HG03097 (cell line): ENCODE measurements around the gene ATP6AP1.
A peak's percentile ranks its signal among the peaks of the same experiment; 100 is the strongest.

Source experiments
- ATAC-seq: cut with Tn5 transposase; IDR thresholded peaks from one replicate; pipeline ENCODE4 v1.9.1; 2021; ENCODE audit not compliant: unreplicated experiment, low FRiP score

ATP6AP1 gene

DNA sequence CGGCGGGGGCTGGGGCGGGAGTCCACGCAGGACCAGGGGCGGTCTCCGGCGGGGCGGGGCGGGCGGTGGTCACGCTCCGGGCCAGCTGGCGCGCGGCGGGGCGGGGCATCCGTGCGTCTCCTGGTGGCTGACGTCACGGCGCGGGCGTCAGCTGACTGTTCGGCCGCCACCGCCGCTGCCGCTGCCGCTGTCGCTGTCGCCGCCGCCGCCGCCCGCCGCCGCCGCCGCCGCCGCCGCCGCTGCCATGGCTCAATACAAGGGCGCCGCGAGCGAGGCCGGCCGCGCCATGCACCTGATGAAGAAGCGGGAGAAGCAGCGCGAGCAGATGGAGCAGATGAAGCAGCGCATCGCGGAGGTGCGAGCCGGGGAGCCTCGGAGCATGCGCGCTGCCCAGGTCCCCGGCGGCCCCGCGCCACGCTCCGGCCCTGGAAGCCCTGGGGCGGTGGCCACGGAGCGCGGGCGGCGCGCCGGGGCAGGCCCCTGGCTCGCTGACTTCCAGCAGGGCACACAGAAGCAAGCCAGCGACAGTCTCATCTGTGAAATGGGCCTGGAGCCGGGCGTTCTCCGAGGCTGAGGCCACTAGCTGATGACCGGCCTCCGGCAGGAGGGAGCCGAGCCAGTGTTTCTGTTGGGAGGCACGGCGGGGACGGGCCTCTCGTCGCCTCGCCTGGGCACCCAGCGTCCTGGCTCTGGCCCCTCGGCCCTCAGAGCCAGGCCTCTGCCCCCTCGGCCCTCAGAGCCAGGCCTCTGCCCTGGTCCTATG, 15.7 kb downstream of the ATP6AP1 start, which contains the start of gene FAM50A:
FAM50A (plus strand) TSS at position 150 of the 763 bp plus-strand sequence; CDS start at position 245, 95 bp downstream.
- ATAC-seq: peak; percentile 56

DNA sequence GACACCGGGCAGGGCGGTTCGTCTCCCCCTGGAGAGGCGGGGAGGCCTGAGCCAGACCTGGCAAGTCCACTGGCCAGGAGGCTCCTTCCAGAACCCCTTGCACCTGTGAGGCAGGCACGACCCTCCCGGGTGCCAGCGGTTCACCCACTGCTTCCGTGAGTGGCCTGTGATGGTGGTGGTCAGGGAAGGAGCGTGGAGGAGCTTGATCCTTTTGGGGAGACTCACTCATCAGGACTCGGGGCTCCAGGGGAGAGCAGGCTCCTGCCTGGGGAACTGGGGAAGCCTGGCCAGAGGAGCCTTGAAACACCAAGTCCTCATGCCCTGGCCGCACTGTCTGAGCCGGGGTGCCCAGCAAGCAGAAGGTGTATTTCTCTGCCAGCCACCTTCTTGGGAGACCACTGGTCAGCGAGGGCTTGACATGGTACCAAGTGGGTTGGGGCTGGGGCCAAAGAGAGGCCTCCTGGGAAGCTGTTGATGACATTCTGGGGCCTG, 16.3 kb downstream of the ATP6AP1 start:
- ATAC-seq: no peak

DNA sequence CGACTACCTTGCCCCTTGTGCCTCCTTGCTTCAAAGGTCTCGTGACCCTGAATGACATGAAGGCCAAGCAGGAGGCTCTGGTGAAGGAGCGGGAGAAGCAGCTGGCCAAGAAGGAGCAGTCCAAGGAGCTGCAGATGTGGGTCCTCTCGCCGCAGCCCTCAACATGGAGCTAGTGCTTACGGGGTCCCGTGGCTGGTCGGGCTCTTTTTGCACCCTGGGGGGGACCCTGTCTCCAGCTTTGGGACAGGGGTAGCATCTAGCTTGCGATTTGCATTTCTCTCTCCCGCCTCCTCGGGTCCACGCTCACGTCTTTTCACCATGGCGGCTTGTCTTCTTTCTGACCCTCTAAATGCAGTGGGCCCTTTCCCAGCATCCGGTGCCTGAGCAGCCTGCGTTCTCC, 17.3 kb downstream of the ATP6AP1 start:
- no peak for ATAC-seq

DNA sequence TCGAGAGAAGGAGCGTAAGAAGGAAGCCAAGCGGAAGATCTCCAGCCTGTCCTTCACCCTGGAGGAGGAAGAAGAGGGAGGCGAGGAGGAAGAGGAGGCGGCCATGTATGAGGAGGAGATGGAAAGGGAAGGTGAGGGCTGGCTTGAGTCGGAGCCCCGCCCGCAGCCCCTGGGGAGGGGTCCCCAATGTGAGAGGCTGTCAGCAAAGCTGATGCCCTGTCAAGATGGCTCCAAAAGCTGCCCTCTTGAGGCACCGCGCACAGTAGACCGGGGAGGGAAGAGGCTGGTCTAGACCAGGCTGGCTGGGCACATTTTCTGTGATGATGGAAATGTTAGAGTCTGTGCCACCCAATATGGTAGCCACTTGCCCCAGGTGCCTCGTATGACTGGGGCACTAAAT, 18.0 kb downstream of the ATP6AP1 start:
- ATAC-seq: no peak

DNA sequence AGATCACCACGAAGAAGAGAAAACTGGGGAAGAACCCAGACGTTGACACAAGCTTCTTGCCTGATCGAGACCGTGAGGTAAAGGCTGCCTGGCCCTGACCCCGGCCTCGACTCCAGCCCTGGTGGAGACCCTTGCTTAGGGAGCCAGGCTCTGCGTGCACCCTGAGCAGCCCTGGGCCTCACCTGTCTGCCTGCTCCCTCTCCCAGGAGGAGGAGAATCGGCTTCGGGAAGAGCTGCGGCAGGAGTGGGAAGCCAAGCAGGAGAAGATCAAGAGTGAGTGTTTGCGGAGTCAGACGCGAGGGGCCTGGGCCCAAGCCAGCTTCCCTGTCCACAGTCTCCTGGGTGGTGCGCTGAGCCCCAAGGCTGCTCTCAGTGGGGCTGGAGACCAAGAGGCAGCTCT, 20.0 kb downstream of the ATP6AP1 start:
- no peak for ATAC-seq

DNA sequence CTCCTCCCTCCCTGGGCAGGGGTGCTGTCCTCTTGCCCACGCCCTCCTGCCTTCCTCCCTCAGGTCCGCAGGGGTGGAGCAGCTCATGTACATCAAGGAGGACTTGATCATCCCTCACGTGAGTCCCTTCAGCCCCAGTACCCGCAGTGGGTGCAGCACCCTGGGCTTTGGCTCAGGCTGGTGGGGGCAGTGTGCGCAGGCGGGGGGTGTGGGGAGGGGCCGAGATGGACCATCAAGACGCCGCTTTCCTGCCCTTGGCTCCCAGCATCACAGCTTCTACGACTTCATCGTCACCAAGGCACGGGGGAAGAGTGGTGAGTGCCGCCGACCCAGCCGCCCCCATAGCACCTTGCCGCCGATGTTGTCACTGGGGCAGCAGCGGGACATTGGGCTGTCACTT, 21.1 kb downstream of the ATP6AP1 start:
- no peak for ATAC-seq

DNA sequence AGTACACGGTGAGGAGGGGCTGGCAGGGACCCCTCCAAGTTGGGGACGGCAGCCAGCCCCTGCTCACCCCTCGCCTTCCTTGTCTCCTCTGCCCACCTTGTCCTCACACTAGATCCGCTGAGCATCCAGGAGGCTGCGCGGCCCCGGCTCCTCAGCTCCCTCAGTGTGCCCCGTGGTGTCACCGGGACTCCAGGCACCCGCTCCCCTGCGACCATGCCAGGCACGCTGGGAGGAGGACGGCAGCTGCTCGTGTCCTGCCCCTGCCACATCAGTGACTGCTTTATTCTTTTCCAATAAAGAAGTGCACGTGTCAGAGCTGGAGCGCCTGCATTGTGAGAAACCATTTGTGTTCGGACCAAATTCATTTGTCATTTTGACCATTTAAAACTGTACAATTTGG, 21.8 kb downstream of the ATP6AP1 start:
- ATAC-seq: no peak

DNA sequence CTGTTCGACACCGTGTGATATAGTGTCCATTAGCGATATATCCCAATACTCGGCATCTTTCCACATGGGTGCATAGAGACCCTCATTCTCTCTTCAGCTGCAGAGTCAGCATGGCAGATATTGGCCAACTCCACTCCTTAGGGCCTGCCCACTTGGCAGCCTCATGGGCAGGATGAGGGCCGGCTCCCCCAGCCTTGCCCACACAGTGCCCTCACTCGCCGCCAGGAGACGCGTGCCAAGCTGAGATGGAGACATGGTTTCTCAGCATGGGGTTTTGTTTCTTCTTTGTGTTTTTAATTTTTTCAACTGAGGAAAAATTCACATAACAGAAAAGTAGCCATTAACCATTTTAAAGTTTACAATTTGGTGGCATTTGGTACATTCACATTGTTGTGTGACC, 24.3 kb downstream of the ATP6AP1 start:
- no peak for ATAC-seq

DNA sequence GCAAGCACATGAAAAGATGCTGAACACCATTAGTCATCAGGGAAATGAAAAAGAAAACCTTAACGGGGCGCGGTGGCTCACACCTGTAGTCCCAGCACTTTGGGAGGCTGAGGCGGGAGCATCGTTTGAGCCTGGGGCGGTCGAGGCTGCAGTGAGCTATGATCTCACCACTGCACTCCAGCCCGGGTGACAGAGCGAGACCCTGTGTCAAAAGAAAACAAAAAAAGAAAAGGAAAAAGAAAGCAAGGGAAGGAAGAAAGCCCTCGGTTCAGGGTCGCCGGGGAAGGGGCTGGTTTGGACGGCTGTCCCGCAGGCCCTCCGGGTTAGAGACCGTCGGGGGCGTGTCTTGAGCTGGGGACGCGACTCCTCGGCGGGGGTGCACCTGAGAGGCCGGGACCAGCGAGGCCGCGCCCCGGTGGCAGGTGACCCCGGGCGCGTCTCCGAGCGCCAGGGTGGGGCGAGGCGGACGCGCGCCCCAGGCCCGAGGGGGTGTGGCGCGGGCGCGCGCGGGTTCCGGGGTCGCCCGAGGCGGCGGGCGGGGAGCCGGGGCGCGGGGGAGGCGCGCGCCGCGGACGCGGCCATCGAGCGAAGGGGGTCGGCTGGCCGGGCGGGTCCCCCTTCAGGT, 29.1 kb downstream of the ATP6AP1 start:
- ATAC-seq: peak; percentile 47

DNA sequence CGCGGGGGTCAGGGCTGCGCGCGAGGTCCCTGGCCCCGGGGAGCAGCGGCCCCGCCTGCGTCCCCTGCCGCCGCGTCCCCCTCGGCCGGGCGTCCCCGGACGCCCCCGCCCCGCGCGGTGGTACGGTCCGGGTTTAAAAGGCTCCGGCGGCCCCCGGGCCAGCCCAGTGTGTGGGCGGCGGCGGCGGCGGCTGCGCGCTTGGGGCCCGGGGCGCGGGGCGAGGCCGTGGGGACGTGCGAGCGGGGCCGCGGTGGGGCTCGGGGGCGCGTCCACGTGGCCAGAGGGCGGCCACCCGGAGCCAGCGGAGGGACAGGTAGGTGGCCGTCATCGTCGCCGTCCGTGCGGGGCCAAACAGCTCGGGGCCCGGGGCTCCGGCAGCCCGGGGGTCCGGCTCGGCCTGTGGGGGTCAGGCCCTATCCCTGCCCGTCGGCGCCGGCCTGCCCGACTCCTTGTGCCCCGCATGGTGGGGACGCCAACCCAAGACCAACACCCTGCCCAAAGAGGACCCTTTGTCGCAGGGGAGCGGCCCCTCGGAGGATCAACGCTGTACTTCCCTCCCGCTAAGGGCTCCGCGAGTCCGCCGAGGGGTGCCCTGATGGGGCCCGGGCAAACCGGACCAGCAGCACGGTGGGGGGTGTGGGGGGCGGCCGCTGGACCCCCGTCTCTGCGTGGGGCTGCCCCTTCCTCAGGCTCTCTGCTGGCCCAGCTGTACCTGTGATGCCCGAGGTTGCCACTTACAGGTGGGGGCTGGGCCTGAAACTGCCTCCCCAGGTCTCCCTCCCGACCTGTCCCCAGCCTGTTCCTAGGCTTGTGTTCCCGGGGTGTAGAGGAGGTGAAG, 29.9 kb downstream of the ATP6AP1 start, which contains the start of gene PLXNA3:
PLXNA3 (plus strand) TSS at position 166 of the 838 bp plus-strand sequence. CDS start 1,903 bp downstream, outside the sequence.
- ATAC-seq: peak; percentile 48

DNA sequence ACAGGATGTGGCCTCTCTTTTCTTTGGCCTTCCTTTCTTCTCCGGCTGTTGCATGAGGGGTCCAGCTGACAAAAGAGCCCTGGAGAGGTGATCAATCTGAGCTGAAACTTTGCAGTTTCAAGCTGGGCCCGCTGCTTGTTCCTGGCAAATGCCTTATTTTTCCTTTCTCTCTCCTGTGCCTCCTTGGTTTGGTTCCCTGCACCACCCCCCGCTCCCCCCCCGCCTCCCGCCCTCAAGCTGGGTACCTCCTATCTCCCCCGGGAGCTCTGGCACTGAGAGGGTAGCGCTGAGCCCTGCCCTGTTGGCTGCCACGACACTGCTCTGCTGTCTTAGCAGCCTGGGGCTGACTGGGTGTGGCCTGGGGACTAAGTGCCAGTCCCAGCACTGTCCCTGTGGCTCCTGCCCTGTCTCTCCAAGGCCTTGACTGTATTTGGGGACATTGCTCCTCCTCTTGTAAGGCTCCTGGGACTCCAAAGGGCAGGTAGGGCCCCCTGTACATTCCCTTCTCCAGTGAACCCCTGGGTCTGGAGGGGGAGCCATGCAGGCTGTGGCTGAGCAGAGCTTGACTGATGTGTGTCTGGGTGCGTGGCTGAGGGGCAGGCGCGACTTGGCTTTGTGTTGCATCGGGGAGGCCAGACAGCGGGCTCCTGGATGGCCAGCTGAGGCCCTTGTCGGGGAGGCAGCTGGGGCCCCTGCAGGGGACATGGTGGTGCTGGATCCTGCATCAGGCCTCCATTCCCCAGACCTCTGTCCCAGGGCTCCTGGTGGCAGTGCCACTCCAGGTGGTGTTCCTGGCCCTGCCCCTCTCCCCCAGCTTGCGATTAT, 30.7 kb downstream of the ATP6AP1 start:
- no peak for ATAC-seq

DNA sequence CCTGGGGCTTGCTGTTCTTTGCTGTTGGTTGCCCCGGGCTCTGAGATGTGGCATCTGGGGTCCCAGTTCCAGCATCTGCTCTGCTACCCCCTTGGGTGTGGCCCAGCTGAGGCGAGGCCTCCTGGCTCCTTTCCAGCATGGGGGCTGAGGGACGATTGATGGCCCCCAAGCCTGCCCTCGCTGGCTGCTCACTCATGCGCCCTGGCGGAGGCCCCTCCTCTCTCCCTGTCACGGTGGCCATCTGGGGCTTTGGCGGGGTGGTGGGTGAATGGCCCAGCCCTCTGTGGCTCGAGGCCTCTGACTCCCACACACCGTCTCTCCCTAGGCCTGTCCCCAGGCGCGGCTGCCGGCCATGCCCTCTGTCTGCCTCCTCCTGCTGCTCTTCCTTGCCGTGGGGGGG, 31.4 kb downstream of the ATP6AP1 start:
- no peak for ATAC-seq

DNA sequence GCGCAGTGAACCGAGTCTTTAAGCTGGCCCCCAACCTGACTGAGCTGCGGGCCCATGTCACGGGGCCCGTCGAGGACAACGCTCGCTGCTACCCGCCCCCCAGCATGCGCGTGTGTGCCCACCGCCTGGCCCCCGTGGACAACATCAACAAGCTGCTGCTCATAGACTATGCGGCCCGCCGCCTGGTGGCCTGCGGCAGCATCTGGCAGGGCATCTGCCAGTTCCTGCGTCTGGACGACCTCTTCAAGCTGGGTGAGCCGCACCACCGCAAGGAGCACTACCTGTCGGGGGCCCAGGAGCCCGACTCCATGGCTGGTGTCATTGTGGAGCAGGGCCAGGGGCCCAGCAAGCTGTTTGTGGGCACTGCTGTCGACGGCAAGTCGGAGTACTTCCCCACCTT, 31.8 kb downstream of the ATP6AP1 start:
- no peak for ATAC-seq

DNA sequence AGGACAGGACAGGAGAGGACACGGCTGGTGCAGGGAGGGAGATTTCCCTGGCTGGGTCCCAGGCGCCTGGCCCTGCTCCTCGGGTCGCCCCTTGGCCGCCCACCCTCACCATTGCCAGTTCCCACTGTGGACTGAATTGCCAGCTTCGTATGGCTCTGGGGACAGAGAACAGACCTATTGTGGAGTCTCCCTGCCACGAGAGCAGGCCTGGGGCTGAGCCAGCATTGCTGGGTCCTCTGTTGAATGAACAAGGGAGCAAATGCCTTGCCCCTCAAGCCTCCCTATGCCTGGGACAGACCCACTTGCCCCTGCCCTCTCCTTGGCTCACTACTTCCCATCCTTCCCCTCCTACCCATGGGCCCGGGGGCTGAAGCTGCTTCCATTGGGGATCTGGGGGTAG, 33.9 kb downstream of the ATP6AP1 start:
- ATAC-seq: no peak

DNA sequence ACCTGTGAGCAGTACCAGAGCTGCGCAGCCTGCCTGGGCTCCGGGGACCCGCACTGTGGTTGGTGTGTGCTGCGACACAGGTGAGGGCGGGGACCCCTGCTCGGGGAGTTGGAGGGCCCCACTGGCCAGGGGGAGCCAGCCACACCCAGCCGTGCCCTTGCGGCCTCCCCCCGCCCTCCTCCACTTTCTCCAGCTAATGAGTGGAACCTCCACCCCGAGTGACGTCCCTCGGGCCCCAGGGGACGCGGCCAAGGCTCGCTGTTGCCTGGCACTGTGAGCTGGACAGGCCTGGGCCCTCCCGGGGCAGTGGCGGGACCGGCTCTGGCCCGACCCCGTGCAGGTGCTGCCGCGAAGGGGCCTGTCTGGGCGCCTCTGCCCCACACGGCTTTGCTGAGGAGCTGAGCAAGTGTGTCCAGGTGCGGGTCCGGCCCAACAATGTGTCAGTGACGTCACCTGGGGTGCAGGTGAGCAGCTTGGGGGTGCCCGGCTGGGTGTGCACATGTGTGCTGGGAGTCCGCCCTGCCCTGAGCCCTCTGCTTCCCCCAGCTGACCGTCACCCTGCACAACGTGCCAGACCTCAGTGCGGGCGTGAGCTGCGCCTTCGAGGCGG, 35.2 kb downstream of the ATP6AP1 start:
- ATAC-seq: no peak

DNA sequence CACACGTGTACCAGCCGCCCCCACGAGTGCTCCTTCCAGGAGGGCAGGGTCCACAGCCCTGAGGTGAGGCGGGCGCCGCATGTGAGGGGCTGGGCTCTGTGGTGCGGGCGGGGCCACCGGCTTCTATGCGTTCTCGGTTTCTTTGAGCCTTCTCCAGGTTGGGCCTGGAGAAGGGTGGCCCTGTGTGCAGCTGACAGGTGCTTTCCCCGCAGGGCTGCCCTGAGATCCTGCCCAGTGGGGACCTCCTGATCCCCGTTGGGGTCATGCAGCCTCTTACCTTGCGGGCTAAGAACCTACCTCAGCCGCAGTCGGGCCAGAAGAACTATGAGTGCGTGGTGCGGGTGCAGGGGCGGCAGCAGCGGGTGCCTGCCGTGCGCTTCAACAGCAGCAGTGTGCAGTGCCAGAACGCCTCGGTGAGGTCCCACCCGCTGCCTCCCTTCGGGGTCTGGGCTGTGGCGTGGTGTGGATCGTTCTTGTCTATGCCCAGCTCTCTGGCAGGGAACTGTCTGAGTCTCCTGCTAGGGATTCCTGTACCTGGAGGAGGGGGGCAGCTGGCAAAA, 36.4 kb downstream of the ATP6AP1 start:
- no peak for ATAC-seq

DNA sequence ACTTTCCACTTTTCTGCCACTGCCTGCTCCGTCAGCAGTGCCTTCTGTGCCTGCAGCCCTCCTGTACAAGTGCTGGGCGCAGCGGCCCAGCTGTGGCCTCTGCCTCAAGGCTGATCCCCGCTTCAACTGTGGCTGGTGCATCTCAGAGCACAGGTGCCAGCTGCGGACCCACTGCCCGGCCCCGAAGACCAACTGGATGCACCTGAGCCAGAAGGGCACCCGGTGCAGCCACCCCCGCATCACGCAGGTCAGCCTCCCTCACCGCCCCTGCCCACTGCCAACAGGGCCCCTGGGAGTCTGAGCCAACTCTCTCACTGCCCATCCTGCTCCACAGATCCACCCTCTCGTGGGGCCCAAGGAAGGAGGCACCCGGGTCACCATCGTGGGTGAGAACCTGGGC, 37.1 kb downstream of the ATP6AP1 start:
- ATAC-seq: no peak

DNA sequence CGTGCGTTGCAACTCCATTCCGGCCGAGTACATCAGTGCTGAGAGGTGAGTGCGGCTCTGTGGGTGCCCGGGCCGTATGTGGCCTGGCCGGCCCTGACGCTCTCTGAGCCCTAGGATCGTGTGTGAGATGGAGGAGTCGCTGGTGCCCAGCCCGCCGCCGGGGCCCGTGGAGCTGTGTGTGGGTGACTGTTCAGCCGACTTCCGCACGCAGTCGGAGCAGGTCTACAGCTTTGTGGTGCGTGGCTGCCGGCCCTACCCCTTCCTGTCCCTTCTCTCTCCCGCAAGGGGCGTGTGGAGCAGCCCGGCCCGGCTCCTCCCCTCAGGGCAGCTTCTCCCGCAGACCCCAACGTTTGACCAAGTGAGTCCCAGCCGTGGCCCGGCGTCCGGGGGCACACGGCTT, 37.6 kb downstream of the ATP6AP1 start:
- ATAC-seq: no peak

DNA sequence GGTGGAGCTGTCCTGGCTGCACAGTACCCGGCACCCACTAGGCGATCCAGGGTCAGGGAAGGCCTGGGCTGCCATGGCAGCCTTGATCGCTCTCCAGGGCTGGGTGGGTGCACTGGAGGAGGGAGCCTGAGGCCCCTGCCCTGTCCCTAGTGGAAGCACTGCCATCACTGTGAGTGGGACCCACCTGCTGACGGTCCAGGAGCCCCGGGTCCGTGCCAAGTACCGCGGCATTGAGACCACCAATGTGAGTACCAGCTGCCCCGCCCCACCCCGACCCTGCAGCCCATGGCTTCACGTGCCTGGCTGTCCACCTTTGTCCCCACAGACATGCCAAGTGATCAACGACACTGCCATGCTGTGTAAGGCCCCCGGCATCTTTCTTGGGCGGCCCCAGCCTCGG, 38.4 kb downstream of the ATP6AP1 start:
- ATAC-seq: no peak

DNA sequence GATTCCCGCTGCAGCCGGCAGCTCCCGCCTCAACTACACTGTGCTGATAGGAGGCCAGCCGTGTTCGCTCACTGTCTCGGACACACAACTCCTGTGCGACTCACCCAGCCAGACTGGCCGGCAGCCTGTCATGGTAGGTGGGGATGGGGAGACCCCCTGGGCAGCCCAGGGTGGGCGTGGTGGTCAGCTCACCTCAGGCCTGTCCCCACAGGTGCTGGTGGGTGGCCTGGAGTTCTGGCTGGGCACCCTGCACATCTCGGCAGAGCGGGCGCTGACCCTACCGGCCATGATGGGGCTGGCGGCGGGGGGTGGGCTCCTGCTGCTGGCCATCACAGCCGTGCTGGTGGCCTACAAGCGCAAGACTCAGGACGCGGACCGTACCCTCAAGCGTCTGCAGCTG, 39.1 kb downstream of the ATP6AP1 start:
- ATAC-seq: no peak
